HUES6 (cell line): Measurements from ENCODE around the gene C18orf54.

Experiments
- H3K27ac ChIP-seq: 2 replicates; pipeline ENCODE4 v1.7.0; 2013; ENCODE audit warnings: low read depth, mild to moderate bottlenecking, low read length, inconsistent platforms
- H3K27me3 ChIP-seq: 2 replicates; pipeline ENCODE4 v1.6.1; 2013; ENCODE audit warnings: low read length; ENCODE audit not compliant: control insufficient read depth, insufficient read depth
- H3K36me3 ChIP-seq: 2 replicates; pipeline ENCODE4 v1.6.1; 2013; ENCODE audit warnings: low read length; ENCODE audit not compliant: control insufficient read depth, insufficient read depth
- H3K4me1 ChIP-seq: 2 replicates; pipeline ENCODE4 v1.6.1; 2013; ENCODE audit warnings: low read length; ENCODE audit not compliant: control insufficient read depth, insufficient read depth
- H3K4me3 ChIP-seq: 2 replicates; pipeline ENCODE4 v1.5.1; 2013; ENCODE audit warnings: low read depth, low read length
- H3K9ac ChIP-seq: one replicate; pipeline ENCODE4 v1.6.1; 2013; ENCODE audit warnings: mild to moderate bottlenecking, low read length
- H3K9me3 ChIP-seq: 2 replicates; pipeline ENCODE4 v1.6.1; 2013; ENCODE audit warnings: low read depth, low read length; ENCODE audit not compliant: control insufficient read depth, insufficient read depth

Gene C18orf54

DNA sequence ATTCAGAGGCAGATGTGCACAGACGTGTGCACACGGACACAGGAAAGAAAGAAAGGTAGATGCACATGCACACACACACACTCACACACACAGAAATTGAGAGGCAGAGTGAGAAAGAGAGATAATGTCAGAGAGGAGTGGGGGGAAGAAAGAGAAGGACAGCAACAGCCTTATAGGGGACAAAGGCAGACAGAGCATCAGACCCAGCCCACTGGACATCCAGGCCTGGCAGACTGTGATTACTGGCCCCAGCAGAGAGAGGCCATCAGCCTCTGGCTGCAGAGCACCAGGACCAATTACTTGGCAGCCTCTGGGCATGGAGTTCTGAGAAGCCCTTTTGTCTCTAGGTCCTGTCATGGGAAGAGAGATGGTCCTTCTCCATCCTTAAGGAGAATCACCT lies 66.1 kb downstream of the C18orf54 start:
- Histone ChIP-seq H3K27ac (no peak overlapping the region), H3K4me1 (no peaks in the 10 kb centered on the region), H3K36me3 (no peaks in the 10 kb centered on the region), H3K4me3 (no peak overlapping the region), H3K27me3 (no peaks in the 10 kb centered on the region), H3K9ac (no peak overlapping the region), H3K9me3 (no peaks in the 10 kb centered on the region)

GRCh38 chr18:54426085-54426665 lies 68.5 kb downstream of the C18orf54 start:
- Histone ChIP-seq H3K9ac (no peak overlapping the region), H3K27me3 (no peaks in the 10 kb centered on the region), H3K4me1 (no peaks in the 10 kb centered on the region), H3K27ac (no peak overlapping the region), H3K9me3 (no peaks in the 10 kb centered on the region), H3K36me3 (no peaks in the 10 kb centered on the region), H3K4me3 (no peak overlapping the region)
